ENCODE results near the gene YIF1B.
A peak's percentile ranks its signal among the peaks of the same experiment; 100 is the strongest.

The YIF1B gene

DNA sequence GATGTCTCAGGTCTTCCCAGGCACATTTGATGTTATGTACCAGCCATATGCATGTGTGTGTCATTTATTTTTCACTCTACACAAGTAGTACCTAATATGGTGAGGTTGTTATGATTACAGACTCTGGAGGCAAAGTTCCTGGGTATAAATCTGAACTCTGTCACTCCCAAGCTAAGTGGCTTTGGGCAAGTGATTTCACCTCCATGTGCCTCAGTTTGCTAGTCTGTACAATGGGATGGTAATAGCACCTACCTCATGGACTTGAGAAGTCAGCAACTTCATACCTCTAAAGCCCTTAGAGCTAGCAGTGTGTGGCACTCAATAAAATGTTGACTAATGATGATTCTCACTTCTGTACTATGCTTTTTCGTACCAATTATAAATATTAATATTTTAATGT lies 16.0 kb upstream of the YIF1B start:
- no peak for DNase-seq

DNA sequence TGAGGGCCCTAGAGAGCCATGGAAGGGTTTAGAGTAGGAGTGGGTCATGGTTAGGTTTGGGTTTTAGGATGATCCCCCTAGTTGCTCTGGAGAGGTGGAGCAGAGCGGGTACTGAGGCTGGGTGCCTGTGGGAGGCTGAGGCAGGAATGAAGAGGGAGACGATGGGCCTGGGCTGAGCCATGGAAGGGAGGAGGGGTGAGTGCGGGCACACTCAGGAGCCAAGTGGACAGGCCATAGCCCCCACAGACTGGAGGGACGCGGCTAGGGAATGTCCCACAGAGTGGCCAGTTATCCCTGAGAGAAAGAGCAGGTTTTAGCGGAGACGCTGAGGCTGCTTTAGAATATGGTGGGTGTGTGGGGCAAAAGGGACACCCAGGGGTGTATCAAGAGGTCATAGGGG lies 13.9 kb upstream of the YIF1B start:
- DNase-seq: no peak

DNA sequence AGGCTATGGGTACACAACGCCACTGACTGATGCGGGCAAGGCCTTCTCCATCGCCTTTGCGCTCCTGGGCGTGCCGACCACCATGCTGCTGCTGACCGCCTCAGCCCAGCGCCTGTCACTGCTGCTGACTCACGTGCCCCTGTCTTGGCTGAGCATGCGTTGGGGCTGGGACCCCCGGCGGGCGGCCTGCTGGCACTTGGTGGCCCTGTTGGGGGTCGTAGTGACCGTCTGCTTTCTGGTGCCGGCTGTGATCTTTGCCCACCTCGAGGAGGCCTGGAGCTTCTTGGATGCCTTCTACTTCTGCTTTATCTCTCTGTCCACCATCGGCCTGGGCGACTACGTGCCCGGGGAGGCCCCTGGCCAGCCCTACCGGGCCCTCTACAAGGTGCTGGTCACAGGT lies 10.8 kb upstream of the YIF1B start:
- no peak for DNase-seq

DNA sequence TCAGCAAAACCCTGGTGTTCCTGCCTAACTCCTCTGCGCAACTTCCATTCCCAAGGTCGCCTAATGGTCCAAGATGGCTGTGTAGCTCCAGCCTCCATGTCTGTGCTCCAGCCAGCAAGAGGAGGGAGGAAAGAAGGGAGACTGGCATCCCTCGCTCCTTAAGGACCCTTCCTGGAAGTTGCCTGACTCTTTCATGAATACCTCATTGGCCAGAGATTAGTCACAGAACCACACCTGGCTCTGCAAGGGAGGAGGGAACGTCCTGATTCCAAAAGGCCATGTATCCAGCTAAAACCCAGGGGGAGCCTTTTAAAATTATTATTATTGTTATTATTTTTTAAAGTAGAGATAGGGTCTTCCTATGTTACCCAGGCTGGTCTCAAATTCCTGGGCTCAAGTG lies 8.7 kb upstream of the YIF1B start:
- DNase-seq: no peak

DNA sequence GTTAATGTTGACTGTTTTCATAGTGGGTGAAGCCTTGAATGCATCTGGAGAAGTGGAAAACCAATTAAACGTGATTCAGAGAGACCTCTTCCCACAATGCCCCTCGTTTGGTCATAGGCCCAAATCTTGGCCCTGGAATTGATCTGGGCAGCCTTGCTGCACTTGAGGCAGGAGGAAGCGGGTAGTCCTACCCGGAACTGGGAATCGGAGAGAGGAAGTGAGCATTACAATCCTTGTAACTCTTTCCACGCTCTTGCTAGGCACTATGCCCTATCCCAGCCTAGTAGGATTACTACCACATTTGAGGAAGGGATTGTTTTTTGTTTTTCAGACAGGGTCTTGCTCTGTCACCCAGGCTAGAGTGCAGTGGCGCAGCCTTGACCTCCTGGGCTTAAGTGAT lies 7.5 kb upstream of the YIF1B start:
- DNase-seq: no peak

DNA sequence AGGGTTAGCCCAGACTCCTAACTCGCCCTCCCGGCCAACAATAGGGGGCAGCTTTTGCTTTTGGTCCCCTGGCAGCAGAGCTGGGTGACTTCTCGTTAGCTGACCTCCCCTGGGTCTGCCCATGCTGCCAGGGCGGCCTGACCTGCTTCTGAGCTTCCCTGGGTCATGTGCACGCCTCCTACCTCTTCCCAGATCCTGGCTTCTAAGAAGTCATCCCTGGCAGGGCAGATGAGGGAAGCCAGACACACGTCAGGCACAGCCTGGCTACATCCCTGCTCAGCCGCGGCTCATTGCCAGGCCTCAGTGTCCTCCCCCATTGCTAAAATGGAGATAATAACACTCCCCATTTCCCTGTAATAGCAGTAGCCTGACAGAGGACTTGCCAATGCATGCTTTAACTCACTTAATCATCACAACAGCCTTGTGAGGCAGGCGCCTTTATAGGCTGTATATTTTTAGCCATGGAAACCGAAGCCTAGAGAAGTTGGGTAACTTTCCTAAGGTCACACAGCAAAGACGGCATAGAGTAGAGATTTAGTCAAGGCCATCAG lies 6.0 kb upstream of the YIF1B start:
- peak; percentile 72 for DNase-seq

DNA sequence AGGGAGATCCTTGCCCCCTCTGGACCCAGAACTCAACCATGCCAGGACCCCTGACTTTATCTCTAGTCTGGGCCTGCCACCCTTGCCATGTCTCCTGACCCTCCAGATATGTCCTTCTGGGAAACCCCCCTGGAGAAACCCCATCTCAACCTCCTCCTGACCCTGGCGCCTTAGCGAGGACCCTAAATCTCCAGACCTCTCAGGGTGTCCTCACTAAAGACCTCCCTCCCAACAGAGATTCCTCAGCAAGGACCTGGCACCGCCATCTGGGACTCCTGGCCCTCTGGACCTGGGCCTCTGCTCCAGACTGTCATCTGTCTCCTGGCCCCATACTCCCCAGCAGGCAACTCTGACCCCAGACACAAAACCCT lies 5.2 kb upstream of the YIF1B start:
- DNase-seq: no peak

DNA sequence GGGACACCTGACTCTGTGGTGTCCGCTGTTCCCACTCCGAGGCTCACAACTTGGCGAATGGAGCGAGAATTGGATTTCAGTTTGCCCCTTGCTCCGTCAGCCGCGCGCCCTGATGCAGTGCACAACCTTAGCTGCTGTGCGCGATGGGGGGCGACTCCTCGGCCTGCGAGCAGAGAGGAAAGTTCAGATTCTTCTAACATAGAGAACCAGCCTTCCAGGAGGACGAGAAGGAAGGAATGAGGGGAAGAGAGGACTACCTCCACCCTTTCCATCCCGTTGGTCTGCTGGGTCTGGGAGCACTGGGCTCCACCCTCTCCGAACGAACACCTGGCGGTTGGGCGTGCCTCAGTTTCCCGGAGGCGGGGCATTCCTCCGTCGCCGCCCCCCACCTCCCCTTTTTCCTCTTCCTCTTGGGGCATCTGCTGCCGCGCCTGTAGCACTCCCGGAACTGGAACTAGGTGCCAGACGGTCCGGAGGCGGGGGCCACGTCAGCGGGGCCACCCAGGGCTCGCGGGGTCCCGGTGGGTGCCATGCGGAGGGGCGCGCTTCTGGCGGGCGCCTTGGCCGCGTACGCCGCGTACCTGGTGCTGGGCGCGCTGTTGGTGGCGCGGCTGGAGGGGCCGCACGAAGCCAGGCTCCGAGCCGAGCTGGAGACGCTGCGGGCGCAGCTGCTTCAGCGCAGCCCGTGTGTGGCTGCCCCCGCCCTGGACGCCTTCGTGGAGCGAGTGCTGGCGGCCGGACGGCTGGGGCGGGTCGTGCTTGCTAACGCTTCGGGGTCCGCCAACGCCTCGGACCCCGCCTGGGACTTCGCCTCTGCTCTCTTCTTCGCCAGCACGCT lies 3.9 kb upstream of the YIF1B start, which contains the start of gene KCNK6:
Gene KCNK6 (plus strand): TSS at position 425 of the 838 bp plus-strand sequence. CDS start 106 bp downstream, at position 531.
- DNase-seq: peak; percentile 66

DNA sequence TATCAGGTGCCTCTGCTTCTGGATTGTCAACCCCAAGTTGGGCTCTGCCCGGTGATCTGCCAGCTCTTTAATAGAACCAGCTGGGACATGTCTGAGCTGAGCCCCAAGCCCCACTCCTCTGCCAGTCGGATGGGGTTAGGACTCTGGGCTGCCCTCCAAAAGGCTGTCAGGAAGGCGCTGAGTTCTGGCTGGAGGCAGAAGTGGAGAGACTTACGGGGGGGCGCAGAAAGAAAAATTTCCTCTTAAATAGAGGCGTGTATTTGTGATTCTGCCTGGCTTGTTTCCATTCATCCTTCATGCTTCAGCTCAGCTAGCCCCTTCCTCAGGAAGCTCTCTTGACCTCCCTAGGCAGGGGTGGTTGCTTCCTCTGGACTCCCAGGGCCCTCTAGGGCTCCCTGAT lies 2.9 kb upstream of the YIF1B start:
- no peak for DNase-seq

DNA sequence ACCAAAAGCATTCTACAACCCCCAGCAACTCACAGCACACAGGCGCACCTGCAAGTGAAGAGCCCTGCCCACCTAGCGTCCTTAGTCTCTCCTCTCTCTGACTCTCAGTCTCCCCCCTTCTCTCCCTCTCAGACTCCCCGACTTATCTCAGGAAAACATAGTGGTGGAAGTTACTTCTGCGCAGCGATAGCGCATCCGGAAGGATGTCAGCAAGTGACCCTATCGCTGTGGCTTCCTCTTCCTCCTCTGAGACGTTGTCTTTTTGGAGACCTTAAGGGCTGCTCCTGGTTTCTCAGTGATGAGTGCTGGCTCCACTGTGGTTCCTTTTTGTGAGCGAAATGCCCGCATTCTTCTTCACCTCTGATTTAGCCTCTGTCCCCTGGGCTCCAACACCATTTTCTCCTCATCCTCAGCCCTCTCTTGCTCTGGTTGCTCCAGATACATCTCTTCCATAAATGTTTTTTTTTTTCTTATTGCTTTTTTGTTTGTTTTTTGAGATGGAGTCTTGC lies 1.4 kb upstream of the YIF1B start:
- DNase-seq: no peak

DNA sequence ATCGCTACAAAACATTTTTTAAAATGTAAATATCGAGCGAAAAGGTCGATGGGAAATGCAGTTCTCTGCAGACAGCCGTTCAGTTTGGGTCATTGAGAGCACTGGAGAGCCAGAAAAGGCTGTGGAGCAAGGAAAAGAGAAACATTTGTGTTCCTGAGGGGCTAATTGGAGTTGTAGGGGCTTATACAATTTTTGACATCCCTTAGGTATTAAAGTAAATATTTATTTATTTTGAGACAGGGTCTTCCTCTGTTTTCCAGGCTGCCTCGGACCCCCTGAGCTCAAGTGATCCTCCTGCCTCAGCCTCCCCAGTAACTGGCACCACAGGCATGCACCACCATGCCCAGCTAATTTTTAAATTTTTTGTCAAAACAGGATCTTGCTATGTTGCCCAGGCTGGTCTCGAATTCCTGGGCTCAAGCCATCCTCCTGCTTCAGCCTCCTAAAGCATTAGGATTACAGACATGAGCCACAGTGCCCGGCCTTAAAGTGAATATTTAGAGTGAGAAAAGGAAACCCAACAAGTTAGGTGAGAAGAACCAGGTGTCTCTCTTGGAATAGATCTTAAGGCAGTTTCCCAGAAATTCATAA lies 825 bp upstream of the YIF1B start:
- no peak for DNase-seq

DNA sequence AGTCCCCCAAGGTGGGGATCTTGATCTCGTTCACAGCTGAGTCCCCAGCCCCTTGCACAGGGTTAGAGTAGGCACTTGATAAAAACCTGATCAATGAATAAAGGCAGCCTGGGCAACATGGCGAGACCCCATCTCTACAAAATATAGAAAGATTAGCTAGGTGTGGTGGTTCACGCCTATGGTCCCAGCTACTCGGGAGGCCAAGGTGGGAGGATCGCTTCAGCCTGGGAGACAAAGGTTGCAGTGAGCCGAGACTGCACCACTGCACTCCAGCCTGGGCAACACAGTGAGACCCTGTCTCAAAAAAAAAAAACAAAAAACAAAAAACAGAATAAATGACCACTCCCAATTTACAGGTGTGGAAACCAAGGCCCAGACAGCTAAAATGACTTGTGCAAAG lies 4.8 kb downstream of the YIF1B start:
- DNase-seq: peak; percentile 31

DNA sequence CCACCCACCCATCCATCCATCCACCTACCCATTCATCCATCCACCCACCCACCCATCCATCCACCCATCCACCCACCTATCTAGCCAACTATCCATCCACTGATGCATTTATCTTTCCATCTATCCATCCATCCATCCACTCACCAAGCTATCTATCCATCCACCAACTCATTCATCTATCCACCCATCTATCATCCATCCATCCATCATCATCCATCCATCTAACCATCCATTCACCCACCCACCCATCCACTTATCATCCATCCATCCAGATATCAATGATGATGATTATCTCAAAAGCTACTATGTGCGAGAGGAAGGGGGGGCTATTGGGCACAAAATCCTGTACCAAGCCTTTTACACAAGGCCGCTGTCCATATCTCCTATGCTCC lies 5.5 kb downstream of the YIF1B start:
- no peak for DNase-seq

DNA sequence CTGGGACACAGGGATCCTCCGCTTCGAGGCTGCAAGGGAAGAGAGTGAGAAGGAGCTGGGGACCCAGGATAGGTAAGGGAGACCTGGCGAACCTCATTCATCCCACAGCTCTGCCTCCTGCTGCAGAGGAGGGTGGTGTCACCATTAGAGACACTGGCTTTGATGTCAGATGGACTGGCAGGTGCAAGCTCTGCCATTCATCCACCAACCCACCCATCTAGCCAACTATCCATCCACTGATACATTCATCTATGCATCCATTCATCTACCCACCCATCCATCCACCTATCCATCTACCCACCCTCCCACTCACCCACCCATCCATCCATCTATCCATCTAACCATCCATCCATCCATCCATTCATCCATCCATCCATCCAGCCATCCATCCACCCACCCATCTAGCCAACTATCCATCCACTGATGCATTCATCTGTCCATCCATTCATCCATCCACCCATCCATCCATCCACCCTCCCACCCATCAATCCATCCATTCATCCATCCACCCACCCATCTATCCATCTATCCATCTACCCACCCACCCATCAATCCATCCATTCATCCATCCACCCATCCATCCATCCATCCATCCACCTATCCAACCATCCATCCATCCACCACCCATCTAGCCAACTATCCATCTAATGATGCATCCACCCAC lies 6.0 kb downstream of the YIF1B start:
- DNase-seq: no peak

DNA sequence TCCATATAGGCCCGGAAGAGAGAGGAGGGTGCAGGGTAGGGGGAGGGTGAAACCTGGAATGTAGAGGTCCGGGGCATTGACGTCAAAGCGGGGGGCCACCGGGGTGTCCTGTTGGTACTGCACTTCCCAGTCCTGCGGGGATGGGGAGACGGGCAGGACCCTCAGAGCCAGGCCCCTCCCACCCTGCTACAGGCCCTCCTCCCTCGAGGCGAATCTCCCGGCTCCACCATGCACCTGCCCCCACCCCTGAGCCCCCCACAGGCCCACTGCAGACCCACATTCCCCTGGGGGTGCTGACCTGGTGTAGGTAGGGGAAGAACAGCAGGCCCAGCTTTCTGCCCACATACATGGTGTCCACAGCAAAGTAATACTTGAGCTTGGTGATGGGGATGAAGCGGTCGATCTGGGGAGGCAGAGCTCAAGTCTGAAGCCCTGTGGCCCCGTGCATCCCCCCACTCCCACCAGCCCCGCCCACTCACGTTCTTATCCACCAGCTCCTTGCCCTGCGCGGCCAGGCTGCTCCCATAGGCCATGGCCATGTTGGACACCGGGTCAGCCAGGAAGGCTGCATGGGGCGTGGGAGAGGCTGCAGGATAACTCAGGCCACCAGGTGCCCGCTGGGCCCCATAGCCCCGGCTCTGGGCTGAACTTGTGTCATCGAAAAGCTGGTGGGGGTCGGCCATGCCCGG lies 6.7 kb downstream of the YIF1B start:
- peak; percentile 51 for DNase-seq

DNA sequence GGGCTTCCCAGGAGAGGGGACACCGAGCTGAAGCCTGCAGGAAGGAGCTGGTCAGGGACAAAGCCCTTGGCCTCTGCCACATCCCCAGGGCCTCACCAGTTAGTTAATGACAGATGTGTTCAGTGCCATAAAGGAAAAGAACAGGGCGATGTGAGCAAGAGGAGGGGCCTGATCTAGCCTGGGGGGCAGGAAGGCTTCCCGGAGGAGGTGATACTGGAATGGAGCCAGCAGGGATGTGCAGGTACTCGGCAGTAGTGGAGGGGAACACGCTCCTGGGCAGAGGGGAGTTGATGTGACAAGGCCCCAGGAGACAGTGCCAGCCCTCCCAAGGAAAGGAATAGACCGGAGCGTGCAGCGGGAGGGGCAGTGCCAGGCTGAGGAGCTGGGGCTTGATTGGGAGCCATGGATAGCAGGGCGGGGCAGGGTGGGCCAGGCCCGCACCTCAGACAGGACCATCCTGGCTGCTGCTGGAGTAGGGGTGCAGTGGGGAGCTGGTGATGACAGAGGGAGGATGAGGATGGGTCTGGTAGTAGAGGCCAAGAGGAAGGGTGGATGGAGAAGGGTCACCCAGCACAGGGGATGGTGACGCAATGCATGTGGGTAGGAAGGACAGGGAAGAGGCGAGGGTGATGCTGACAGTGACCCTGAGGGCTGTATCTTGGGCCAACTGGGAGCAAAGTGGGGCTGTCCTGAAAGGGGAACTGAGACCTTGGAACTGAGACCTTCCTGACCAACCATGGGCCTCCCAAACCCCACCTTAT lies 7.6 kb downstream of the YIF1B start:
- peak; percentile 50 for DNase-seq

DNA sequence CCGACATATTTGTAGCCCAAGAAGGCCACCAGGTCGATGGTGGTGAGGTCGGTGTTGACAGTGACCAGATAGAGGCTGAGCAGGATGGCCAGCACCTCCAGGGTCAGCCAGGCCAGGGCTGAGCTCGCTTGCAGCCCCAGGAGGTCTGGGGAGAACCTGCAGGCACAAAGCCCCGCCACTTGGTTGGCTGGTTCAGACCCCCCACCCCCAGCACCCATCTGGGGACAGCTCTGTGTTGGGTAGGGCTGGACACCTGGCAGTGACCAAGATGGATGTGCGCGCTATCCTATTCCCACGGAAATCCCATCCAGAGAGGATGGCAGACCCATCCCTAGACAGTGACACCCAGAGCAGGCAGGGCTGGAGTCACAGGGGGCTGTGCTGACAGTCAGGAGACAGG lies 8.2 kb downstream of the YIF1B start:
- peak; percentile 51 for DNase-seq

DNA sequence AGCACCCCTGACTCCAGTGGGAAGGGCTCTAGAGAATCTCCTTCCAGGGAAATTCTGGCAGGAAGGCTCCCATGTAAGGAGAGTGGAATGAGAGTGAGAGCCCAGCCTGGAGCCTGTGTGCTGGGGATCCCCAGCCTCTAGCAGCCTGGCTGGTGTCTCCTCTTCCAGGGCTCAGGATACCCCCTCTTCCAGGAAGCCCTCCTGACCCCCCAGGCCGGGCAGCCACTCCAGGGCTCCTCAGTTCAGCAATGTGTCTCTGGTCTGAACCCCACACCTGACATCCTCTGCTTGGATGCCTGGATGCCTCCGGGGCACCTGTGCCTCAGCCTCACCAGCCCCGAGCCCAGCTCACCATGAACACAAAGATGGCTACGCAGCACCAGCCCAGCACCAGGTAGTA lies 8.7 kb downstream of the YIF1B start:
- no peak for DNase-seq

DNA sequence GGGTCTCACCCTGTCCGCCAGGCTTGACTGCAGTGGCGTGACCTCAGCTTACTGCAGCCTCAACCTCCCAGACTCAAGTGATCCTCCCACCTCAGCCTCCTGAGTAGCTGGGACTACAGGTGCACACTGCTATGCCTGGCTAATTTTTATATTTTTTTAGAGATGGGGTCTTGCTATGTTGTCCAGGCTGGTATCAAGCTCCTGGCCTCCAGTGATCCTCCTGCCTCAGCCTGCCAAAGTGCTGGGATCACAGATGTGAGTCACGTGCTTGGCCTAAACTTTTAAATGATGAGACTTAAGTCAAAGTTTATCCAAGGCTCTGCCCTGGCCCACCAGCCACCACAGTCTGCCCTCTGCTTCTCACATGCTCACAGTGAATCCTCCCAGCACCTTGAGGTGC lies 9.5 kb downstream of the YIF1B start:
- DNase-seq: no peak

DNA sequence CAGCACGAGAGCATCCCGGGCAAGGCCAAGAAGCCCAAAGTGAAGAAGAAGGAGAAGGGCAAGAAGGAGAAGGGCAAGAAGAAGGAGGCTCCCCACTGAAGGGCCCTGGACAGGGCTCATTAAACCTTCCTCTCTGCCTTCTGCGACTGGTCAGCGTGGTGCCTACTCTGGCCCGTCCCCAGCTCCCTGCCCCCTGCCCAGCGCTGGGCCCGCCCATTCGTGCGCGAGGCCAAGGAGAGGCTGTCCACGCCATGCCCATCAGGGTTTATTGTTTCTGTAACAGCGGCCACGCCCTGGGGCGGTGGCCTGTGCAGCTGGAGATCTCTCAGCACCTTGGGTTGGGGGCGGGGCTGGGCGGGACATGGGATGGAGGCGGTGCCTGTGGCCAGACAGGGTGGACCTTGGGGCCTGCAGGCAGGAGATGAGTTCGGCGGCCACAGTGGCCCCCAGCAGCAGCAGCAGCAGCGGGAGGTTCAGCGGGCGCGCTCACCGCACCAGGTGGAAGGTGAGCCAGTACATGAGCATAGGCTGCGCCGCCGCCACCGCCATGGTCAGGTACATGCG lies 10.8 kb downstream of the YIF1B start:
- DNase-seq: peak; percentile 99

DNA sequence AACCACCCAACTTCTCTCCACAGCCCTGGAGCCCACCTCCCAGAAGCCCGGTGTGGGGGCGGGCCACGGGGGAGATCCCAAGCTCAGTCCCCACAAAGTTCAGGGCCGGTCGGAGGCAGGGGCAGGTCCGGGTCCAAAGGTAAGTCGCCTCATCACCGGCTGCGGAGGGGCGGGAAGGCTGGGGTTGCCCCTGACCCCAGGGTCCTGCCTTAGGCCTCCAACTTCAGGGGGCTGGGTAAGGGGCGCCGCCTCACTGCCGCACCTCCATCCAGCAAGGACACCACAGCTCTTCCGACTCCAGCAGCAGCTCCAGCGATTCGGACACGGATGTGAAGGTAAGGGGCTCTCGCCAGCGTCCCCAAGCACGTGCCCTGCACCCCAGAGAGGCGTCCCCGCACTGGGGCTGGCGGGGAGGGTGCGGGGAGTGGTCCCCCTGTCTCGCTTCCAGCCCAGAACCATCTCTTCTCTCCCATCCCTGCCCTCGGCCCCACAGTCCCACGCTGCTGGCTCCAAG lies 11.3 kb downstream of the YIF1B start:
- DNase-seq: no peak

Data from islet precursor cell (in vitro differentiated cells).